Sigmoid colon (tissue), 4 donors: Measurements from ENCODE around the gene OR10K1.

Source experiments
- EP300 ChIP-seq, 4 donors: sonication (generic); formaldehyde crosslinking; IDR thresholded peaks; one replicate each; pipeline ENCODE4 v1.6.1; 2017; ENCODE audit warnings: antibody characterized with exemption in 4 of 4
- POLR2A ChIP-seq, 2 donors: fragments of 450-650 bp; IDR thresholded peaks; one replicate each; pipeline ENCODE4 v1.6.1; 2016; ENCODE audit warnings: antibody characterized with exemption in 2 of 2, mild to moderate bottlenecking in 2 of 2, moderate library complexity in 2 of 2
- POLR2AphosphoS5 ChIP-seq, 4 donors: sonication (generic); formaldehyde crosslinking; IDR thresholded peaks; one replicate each; pipeline ENCODE4 v1.6.1; 2017; ENCODE audit warnings: antibody characterized with exemption in 4 of 4
- TF ChIP-seq, protein P1 (sequence below), 4 experiments: fragments of 450-650 bp in 3 of 4; fragments of 200-600 bp in 1 of 4; IDR thresholded peaks; one replicate each; pipeline ENCODE4 v1.5.1; 2016 to 2019; ENCODE audit warnings: antibody characterized with exemption in 4 of 4, mild to moderate bottlenecking in 3 of 4, moderate library complexity in 2 of 4

DNA sequence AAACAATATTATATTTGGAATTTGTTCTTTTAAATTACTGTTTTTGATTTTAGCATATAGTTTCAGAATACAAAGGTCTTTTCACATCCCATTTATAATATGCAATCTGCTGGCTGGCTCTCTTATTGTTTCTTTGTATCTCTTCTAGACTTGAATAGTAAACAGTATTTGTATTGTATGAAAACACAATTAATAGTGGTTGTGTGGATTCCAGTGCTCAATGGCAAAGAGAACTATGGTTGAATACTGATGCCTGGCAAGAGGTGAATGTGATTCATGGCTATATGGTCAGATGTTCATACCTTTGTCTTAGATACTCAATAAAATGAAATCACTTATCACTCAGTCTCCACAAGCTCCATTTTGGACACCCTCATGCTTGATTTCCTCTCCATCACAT is 55.3 kb downstream of the OR10K1 start:
- TF ChIP-seq, protein P1, sequence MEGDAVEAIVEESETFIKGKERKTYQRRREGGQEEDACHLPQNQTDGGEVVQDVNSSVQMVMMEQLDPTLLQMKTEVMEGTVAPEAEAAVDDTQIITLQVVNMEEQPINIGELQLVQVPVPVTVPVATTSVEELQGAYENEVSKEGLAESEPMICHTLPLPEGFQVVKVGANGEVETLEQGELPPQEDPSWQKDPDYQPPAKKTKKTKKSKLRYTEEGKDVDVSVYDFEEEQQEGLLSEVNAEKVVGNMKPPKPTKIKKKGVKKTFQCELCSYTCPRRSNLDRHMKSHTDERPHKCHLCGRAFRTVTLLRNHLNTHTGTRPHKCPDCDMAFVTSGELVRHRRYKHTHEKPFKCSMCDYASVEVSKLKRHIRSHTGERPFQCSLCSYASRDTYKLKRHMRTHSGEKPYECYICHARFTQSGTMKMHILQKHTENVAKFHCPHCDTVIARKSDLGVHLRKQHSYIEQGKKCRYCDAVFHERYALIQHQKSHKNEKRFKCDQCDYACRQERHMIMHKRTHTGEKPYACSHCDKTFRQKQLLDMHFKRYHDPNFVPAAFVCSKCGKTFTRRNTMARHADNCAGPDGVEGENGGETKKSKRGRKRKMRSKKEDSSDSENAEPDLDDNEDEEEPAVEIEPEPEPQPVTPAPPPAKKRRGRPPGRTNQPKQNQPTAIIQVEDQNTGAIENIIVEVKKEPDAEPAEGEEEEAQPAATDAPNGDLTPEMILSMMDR (IDR thresholded peaks at IDR 0.05): no peak
- TF ChIP-seq POLR2A (IDR thresholded peaks at IDR 0.05) (no peak), EP300 (IDR thresholded peaks at IDR 0.05) (no peak), POLR2AphosphoS5 (IDR thresholded peaks at IDR 0.05) (no peak)
